Colon (tissue), 2 donors: ENCODE measurements around the gene GOLT1B.

Experiments
- FAIRE-seq: peaks from 2 replicates; lab custom pipeline; 2012; peaks lifted over from hg19 to GRCh38; lab: Jason Lieb, UNC
- donor health status: control.
- donor health status: control.

GOLT1B gene

DNA sequence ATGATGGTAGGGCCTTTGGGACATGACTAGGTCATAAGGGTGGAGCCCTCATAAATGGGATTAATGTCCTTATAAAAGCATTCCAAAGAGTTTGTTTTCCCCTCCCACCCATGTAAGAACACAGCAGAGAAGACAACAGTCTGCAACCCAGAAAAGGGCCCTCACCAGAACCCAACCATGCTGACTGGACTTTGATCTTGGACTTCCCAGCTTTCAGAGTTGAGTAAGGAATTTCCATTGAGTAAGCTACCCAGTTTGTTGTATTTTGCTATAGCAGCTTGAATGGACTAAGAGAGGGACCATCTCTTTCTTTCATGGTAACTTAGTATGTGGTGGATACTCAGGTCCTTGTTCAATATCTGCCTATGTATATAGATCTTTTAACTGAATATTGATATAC lies 21.6 kb downstream of the GOLT1B start:
- FAIRE-seq, result no peak

- no peak for FAIRE-seq
These were observed 24.5 kb downstream of the GOLT1B start, which contains the start of gene SPX for GRCh38 chr12:21526053-21526452. Gene SPX (plus strand): TSS chr12:21526296. CDS start chr12:21526473, 177 bp downstream.

DNA sequence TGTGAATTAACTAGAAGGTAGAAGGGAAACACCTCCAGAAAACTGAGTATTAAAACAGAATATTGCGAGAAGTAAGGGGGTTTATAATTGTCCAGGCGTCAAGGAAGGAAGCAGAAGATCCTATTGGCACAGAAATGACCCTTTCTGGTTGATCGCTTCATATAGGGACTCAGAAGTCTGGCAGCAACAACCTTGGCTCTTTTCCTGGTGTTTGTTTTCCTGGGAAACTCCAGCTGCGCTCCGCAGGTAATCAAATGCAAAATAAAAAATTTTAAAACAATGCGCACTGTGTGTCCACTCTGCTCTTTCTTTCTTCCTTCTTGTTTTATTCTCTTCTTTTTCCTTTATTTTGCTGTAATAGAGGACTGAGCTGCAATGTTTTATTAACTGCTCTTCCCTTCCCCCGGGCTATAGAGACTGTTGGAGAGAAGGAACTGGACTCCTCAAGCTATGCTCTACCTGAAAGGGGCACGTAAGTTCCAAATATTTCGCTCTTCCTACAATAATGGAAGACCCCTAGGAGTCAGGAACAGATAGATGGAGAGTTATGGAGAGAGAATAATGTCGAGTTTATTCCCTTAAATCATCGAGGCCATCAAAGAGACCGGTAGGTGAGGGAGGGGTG lies 25.2 kb downstream of the GOLT1B start:
- FAIRE-seq, result no peak

- no peak for FAIRE-seq
These were observed 26.0 kb downstream of the GOLT1B start for GRCh38 chr12:21527451-21528180.

DNA sequence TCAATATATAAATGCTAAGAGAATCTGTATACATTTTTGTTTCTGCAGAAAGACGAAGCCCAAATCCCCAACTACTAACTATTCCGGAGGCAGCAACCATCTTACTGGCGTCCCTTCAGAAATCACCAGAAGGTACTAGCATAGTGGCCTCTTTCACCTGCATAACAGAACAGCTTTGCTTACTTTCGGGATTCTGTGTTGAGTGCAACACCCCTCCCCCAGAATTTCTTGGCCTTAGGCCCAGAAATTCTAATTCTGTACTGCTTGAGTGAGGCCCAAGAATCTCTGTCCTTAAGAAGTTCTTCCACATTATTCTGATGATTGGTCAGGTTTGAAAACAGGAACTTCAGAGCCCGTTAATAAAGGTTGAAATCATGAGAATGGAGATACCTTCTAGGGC lies 27.4 kb downstream of the GOLT1B start:
- no peak for FAIRE-seq

- FAIRE-seq, result no peak
These were observed 27.9 kb downstream of the GOLT1B start for GRCh38 chr12:21529456-21529855.

- FAIRE-seq, result no peak
These were observed 36.6 kb downstream of the GOLT1B start for GRCh38 chr12:21538061-21538653.

DNA sequence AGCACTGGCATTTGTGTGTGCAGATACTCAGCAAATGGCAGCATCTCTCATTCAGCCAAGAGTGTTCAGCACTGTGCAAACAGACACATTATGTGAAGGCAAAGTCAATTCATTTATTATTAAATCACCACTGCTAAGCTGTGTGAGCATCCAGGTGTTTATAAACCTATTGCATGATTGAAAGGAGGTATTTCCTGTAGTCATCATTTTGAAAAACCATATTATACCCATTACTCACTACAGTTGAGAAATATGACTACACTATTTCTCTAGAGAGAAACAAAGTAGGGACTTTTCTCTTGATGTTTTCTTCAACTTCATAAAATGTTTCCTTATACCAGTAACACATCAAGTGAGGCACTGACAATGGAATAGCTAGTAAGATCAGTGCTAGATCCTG lies 38.2 kb downstream of the GOLT1B start:
- FAIRE-seq, result no peak

DNA sequence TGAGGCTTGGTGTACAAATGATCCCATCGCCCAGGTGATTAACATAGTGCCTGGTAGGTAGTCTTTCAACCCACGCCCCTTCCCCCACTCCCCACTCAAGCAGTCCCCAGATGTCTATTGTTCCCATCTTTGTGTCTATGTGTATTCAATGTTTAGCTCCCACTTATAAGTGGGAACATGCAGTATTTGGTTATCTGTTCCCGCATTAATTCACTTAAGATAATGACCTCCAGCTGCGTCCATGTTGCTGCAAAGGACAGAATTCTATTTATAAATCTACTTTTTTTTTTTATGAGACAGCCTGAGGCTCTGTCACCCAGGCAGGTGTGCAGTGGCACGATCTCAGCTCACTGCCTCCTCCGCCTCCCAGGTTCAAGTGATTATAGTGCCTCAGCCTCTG lies 40.2 kb downstream of the GOLT1B start:
- FAIRE-seq, result no peak

- FAIRE-seq, result no peak
These were observed 40.8 kb downstream of the GOLT1B start for GRCh38 chr12:21542403-21542802.

- no peak for FAIRE-seq
These were observed 41.6 kb downstream of the GOLT1B start for GRCh38 chr12:21543151-21543550.

DNA sequence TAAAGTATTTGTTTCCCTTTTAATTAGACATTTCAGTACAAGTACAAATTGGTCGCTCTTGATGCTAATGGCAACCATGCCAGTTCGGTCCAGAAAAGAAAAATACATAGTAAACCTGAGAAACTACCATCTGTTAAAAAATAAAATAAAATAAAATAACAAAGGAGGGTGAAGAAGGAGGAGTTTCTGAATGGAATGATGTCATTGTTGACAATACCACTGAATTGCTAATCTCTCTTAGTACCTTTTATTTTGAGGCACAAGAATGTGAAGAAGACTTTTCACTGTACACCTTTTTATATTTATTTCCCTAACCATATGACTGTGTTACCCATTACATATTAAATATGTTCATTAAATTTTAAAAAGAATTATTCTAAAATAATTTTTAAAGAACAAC lies 44.0 kb downstream of the GOLT1B start:
- no peak for FAIRE-seq

GRCh38 chr12:21546716-21547115 lies 45.1 kb downstream of the GOLT1B start:
- FAIRE-seq, result no peak

DNA sequence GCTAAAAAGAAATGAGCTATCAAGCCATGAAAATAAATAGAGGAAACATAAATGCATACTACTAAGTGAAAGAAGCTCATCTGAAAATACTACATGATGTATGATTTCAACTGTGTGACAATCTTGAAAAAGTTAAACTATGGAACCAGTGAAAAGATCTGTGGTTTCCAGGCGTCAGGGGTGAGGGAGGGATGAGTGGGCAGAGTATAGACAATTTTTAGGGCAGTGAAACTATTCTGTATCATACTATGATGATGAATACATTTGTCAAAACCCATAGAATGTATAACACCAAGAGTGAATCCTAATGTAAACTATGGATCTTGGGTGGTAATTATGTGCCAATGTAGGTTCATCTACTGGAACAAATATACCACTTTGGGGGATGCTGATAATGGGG lies 45.8 kb downstream of the GOLT1B start:
- FAIRE-seq, result no peak

GRCh38 chr12:21551841-21552465 lies 50.4 kb downstream of the GOLT1B start:
- no peak for FAIRE-seq

DNA sequence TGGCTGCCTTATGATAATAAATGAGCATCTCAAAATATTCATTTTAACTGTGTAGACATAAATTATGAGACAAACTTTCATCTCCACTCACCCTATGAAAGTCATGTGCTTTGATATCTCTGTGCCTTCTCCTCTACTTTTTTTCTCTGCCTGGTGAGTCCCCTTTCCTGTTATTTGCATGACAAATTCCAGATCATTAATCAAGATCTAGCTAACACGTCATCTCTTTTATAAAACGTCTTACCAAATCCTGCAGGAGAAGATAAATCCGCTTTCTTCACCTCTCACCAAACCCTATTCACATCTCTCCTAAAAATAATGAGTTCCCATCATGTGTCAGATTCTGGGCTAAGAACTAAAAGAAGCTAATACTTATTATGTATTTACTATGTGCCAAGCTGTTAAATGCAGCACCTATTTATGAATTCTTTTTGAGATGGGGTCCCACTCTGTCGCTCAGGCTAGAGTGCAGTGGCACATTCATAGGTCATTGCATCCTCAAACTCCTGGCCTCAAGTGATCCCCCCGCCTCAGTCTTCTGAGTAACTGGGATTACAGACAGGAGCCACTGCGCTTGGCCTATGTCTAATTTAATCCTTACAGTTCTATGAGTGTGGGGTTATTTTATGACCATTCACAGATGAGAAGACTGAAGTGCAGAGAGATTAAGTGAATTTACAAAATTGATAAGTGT lies 51.2 kb downstream of the GOLT1B start:
- no peak for FAIRE-seq

DNA sequence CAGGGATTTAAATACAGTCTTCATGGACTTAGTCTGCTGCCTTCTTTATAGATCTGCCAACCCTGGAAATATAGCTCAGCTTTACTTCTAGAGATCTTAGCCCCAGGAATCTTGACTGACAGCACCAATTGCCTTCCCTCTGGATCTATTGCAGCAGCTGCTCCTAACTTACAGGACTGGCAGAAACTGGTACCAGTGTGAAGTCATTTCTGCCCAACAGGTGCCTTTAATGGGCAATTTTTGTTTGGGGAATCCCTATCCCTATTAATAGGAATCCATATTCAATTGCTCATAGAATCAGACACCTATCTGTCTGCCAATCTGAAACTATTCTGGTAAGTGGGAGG lies 51.7 kb downstream of the GOLT1B start:
- no peak for FAIRE-seq

DNA sequence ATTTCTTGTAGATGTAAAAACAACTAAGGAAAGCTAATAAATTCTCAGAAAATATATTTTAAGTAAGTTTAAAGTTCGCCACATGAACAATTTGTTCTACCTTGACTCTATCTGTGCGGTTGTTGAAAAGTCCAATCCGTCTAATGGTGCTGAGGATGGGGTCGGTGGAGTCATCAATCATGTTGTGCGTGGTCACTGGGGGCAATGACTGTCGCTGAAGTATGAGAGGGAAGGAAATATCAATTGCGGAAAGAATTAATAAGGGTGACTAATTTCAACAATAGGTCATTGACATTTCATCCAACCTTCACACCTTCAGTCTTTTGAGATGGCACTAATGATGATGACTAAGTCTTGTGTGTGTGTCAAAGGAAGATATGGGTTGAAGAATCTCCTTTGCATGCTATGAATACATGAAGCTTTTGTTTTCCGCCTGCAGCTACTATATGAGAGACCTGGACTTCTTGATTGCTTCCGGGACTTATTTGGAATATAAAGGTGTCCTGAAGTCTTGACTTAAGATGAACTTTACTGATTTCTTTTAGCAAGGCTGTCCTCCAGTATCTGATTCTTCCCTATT lies 56.6 kb downstream of the GOLT1B start:
- no peak for FAIRE-seq

GRCh38 chr12:21559855-21560569 lies 58.4 kb downstream of the GOLT1B start:
- FAIRE-seq, result no peak

DNA sequence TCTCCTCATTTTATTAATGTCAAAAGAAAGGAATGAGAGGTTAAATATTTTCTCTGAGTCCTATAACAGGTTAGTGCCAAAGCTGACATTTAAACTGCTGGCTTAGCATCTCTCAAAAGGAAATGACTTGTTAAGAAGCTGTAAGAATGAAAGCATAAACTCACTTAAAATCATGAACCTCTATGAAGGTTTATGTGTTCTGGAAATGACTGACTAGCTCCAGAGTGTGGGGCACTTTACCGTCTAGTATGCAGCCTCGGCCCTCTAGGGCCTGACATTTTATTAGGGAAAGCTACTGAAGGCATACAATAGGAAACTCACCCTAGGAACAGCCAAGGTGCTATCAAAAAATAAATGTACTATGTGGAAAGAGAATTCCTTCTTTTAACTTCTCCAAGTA lies 59.6 kb downstream of the GOLT1B start:
- no peak for FAIRE-seq

GRCh38 chr12:21562859-21563258 lies 61.3 kb downstream of the GOLT1B start:
- no peak for FAIRE-seq
